NCI-H1048 (cell line): ENCODE data around the gene TRIM54.
"Not testable (repeated sequence)": the region's sequence is repeated elsewhere in the genome, so short reads cannot be mapped to it uniquely, and the experiment has no call there.

ENCODE experiments used
- DNase-seq: peaks from one replicate; lab custom pipeline; 2025; lab: John Stamatoyannopoulos, UW

Gene TRIM54

GRCh38 chr2:27282892-27283291 lies 663 bp downstream of the TRIM54 start:
- no peak for DNase-seq

GRCh38 chr2:27284996-27285395 lies 2.8 kb downstream of the TRIM54 start:
- no peak for DNase-seq

GRCh38 chr2:27285481-27285880 lies 3.3 kb downstream of the TRIM54 start:
- no peak for DNase-seq

GRCh38 chr2:27288610-27289009 lies 6.4 kb downstream of the TRIM54 start:
- DNase-seq = no peak

GRCh38 chr2:27290549-27290948 lies 8.3 kb downstream of the TRIM54 start:
- DNase-seq = no peak

- DNase-seq = no peak
These were observed 9.6 kb downstream of the TRIM54 start for GRCh38 chr2:27291865-27292264.

GRCh38 chr2:27294928-27295327 lies 12.7 kb downstream of the TRIM54 start:
- no peak for DNase-seq

- no peak for DNase-seq
These were observed 14.3 kb downstream of the TRIM54 start for GRCh38 chr2:27296481-27296880.

- DNase-seq = no peak
These were observed 15.0 kb downstream of the TRIM54 start for GRCh38 chr2:27297195-27297594.

DNA sequence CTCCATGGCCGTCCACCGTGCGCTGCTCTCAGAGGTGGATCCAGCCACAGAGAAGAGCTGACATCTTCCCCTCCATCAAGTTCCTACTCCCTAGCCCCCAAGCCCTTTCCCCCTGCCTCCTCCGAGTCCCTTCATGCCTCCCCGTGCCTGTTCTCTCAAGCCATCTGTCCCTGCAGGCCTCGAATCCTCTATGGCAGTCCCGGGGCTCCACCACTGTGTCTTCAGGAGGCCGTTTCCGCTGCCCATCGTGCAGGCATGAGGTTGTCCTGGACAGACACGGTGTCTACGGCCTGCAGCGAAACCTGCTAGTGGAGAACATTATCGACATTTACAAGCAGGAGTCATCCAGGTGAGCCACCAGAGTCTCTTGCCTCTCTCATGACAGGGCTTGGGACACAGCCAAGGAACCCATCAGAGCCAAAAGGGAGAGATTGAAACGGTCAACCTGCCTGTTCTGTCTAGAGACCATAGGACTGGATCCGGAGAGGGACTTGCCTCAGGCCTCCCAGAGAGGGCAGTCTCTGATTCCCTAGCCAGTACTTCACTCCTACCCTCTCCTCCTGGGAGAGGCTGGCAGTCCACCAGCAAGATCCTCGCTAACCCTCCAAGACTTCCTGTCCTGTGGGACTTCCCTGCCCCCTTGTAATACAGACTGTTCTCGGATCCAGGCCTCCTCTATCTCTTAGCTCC lies 16.3 kb downstream of the TRIM54 start:
- no peak for DNase-seq

GRCh38 chr2:27300606-27301005 lies 18.4 kb downstream of the TRIM54 start:
- not testable (repeated sequence) for DNase-seq

DNA sequence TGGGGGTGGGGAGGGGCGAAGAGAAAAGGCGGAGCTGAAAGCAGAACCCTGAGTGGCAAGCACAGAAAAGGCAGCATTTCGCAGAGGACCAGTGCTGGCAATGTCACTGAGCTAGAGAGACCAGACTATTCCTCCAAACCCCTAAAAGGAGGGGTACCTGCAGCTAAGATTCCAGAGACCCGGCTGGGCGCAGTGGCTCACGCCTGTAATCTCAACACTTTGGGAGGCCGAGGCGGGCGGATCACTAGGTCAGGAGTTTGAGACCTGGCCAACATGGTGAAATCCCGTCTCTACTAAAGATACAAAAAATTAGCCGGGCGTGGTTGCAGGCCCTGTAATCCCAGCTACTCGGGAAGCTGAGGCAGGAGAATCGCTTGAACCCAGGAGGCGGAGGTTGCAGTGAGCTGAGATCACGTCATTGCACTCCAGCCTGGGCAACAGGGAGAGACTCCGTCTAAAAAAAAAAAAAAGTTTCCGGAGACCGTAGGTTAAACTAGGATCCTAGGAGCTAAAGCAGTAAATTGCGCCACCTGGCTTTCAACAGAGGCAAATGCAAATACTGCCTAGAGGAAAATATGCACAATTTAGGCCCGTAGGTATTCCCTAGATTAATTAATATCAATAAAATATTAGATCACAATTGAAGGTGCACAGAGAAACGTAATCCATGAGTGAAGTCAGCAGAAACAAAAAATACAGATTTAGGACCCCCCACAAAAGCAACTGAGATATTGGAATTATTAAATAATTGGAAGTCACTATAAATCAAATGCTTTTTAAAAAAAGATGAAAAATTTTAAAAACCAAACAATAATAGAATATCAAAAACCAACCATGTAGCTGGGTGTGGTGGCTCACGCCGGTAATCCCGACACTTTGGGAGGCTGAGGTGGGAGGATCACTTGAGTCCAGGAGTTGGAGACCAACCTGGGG lies 21.1 kb downstream of the TRIM54 start:
- DNase-seq = peak; percentile 13

- DNase-seq = no peak
These were observed 22.4 kb downstream of the TRIM54 start for GRCh38 chr2:27304488-27305240.

DNA sequence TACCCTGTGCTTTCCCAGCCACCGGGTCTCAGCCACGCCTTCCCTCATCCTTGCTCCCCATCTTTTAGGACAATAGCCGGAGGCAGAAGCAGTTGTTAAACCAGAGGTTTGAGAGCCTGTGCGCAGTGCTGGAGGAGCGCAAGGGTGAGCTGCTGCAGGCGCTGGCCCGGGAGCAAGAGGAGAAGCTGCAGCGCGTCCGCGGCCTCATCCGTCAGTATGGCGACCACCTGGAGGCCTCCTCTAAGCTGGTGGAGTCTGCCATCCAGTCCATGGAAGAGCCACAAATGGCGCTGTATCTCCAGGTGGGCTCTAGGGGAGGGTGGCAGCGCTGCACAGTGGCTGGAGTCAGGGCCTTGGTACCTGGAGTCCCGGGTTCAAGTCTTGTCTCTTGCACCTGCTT lies 23.3 kb downstream of the TRIM54 start:
- DNase-seq = no peak

GRCh38 chr2:27306136-27306535 lies 23.9 kb downstream of the TRIM54 start:
- no peak for DNase-seq

- no peak for DNase-seq
These were observed 24.5 kb downstream of the TRIM54 start for GRCh38 chr2:27306573-27307286.

DNA sequence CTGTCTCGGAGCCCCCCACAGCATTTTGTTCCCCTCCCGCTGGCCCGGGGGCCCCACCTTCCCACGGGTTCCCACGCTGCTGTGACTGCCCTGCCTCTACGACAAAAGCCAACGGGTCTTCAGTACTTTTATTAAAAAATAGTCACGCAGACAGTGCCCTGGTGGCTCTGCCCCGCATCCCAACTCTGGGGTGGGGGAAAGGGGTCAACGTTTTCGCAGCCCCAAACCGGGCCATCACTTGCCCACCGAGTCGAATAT lies 25.0 kb downstream of the TRIM54 start:
- DNase-seq = no peak

- DNase-seq = no peak
These were observed 25.5 kb downstream of the TRIM54 start for GRCh38 chr2:27307545-27308358.

GRCh38 chr2:27308359-27308881 lies 26.2 kb downstream of the TRIM54 start, which contains the start of gene UCN:
Gene UCN, minus strand, starts transcription at chr2:27308445. Its CDS starts 550 bp downstream, at chr2:27307895.
- DNase-seq = no peak

DNA sequence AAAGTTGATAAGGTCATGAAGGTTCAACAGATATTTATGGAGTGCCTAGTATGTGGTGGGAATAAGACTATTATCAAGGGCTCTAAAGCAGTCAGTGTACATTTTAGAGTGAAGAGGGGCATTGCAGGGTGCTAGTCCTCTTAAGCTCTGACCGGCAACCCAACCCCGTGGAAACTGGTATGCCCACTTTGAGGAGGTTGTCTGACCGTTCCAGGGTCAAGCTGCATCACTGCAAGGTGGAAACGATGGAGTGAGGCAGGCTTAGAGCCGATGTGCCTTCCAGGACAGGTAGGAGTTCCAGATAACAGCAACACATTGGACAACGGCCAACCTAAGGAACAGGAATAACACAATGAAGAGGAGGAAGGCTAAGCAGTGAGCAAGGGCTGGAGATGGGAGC lies 27.4 kb downstream of the TRIM54 start:
- DNase-seq = no peak

- no peak for DNase-seq
These were observed 29.9 kb downstream of the TRIM54 start for GRCh38 chr2:27312152-27312551.
